Head of caudate nucleus (tissue), 42 donors: ENCODE measurements around the gene CD151.

Source experiments
- DNase-seq, 42 donors: peaks; one replicate each; pipeline versions ENCODE4 v3.0.0 to v3.0.0-alpha.2; 2020 to 2021; ENCODE audit warnings: mixed read lengths in 7 of 42
- intact Hi-C: fragments of 100-400 bp; cut with DNase I; formaldehyde crosslinking; loops from one replicate; pipeline ENCODE4 v1.15.0; 2022

The CD151 gene

GRCh38 chr11:810040-810567 lies 22.6 kb upstream of the CD151 start:
- no peak for DNase-seq
- intact Hi-C loops, result no loop called here

- intact Hi-C loops, result no loop called here
- no peak for DNase-seq
Observed at GRCh38 chr11:811446-812245, 21.1 kb upstream of the CD151 start.

- DNase-seq, result no peak
Observed at GRCh38 chr11:812390-812789, 20.4 kb upstream of the CD151 start.

GRCh38 chr11:813072-813455 lies 19.7 kb upstream of the CD151 start:
- intact Hi-C loops, result no loop called here
- no peak for DNase-seq

More at GRCh38 chr11:812390-812789, 20.4 kb upstream of the CD151 start:
- intact Hi-C loops, result no loop called here

- intact Hi-C loops, result no loop called here
- DNase-seq, result no peak
Observed at GRCh38 chr11:813456-814096, 19.2 kb upstream of the CD151 start.

- intact Hi-C loops, result no loop called here
Observed at GRCh38 chr11:815675-816432, 16.9 kb upstream of the CD151 start.

GRCh38 chr11:816433-816779 lies 16.3 kb upstream of the CD151 start:
- intact Hi-C loops, result no loop called here
- DNase-seq, result peak in 1 of 42 donors; percentile 20

More at GRCh38 chr11:815675-816432, 16.9 kb upstream of the CD151 start:
- no peak for DNase-seq

- intact Hi-C loops, result no loop called here
- DNase-seq, result no peak
Observed at GRCh38 chr11:818396-819128, 14.2 kb upstream of the CD151 start, which contains the start of gene PNPLA2. Gene PNPLA2, plus strand, starts transcription at chr11:818914. Its CDS starts 805 bp downstream, at chr11:819719.

GRCh38 chr11:819129-819931 lies 13.4 kb upstream of the CD151 start:
- DNase-seq, result peak; percentile 84 to 98 (median 95)
- intact Hi-C loops, result no loop called here

GRCh38 chr11:819943-820649 lies 12.7 kb upstream of the CD151 start:
- intact Hi-C loops, result no loop called here

GRCh38 chr11:820655-821511 lies 11.9 kb upstream of the CD151 start:
- peak in 16 of 42 donors; percentile 36 to 88 (median 65) for DNase-seq
- intact Hi-C loops, result no loop called here

More at GRCh38 chr11:819943-820649, 12.7 kb upstream of the CD151 start:
- peak; percentile 58 to 90 (median 80) for DNase-seq

GRCh38 chr11:821512-822371 lies 11.0 kb upstream of the CD151 start:
- peak in 8 of 42 donors; percentile 42 to 76 (median 56) for DNase-seq
- intact Hi-C loops, result no loop called here

GRCh38 chr11:823441-824291 lies 9.1 kb upstream of the CD151 start:
- DNase-seq, result no peak
- intact Hi-C loops, result no loop called here

GRCh38 chr11:824292-824880 lies 8.4 kb upstream of the CD151 start:
- peak in 34 of 42 donors; percentile 21 to 88 (median 62) for DNase-seq

More at GRCh38 chr11:824292-824880, 8.4 kb upstream of the CD151 start:
- intact Hi-C loops, result no loop called here
